ENCODE results near the gene TRIM41. TPM values are rescaled to one million over a fixed set of nuclear protein-coding genes. Genes with fewer than 3 reads are reported as not detected.
"Not testable (repeated sequence)": the region's sequence is repeated elsewhere in the genome, so short reads cannot be mapped to it uniquely, and the experiment has no call there.

Gene TRIM41
- total and polyA plus RNA-seq, 2 donors, result 19.9 to 25.8 TPM

GRCh38 chr5:181265092-181265671 is 42.1 kb downstream of the TRIM41 start:
- H3K9me3 ChIP-seq (ENCODE audit: control insufficient read depth in 2 of 2, insufficient read depth in 1 of 2, low read length in 1 of 2), result peaks cover 0 to 9% of the 10 kb centered on the region in 2 donors
- H3K27ac ChIP-seq (ENCODE audit: low read depth in 1 of 2, low read length in 1 of 2), result no peak overlapping the region
- no peak for DNase-seq (ENCODE audit: low read depth in 6 of 9, low spot score in 9 of 9)
- 96% methylated on average over 18 of the region's 18 CpGs for WGBS
- no peaks in the 10 kb centered on the region for H3K27me3 ChIP-seq (ENCODE audit: control insufficient read depth in 2 of 2, insufficient read depth in 1 of 2, low read length in 1 of 2)
- H3K4me3 ChIP-seq (ENCODE audit: low read length in 2 of 2), result no peak overlapping the region
- peaks cover 7% of the 10 kb centered on the region in 2 donors for H3K36me3 ChIP-seq (ENCODE audit: control insufficient read depth in 2 of 2, insufficient read depth in 2 of 2, low read length in 1 of 2)
- peaks cover 2 to 5% of the 10 kb centered on the region in 2 donors for H3K4me1 ChIP-seq (ENCODE audit: control insufficient read depth in 2 of 2, insufficient read depth in 2 of 2, low read length in 2 of 2)

DNA sequence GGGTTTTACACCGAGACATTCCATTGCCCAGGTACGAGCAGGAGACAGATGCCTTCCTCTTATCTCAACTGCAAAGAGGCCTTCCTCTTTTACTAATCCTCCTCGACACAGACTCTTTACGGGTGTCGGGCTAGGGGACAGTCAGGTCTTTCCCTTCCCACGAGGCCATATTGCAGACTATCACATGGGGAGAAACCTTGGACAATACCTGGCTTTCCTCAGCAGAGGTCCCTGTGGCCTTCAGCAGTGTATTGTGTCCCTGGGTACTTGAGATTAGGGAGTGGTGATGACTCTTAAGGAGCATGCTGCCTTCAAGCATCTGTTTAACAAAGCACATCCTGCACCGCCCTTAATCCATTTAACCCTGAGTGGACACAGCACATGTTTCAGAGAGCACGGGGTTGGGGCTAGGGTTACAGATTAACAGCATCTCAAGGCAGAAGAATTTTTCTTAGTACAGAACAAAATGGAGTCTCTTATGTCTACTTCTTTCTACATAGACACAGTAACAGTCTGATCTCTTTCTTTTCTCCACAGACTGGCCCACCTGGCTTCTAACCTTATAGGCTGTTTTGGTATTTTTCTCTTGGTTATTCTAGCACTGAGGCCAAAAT is 44.3 kb downstream of the TRIM41 start:
- not testable (repeated sequence) for H3K27ac ChIP-seq (ENCODE audit: low read depth in 1 of 2, low read length in 1 of 2); H3K9me3 ChIP-seq (ENCODE audit: control insufficient read depth in 2 of 2, insufficient read depth in 1 of 2, low read length in 1 of 2); H3K4me3 ChIP-seq (ENCODE audit: low read length in 2 of 2); H3K4me1 ChIP-seq (ENCODE audit: control insufficient read depth in 2 of 2, insufficient read depth in 2 of 2, low read length in 2 of 2); H3K36me3 ChIP-seq (ENCODE audit: control insufficient read depth in 2 of 2, insufficient read depth in 2 of 2, low read length in 1 of 2); DNase-seq (ENCODE audit: low read depth in 6 of 9, low spot score in 9 of 9); H3K27me3 ChIP-seq (ENCODE audit: control insufficient read depth in 2 of 2, insufficient read depth in 1 of 2, low read length in 1 of 2)
- 94% methylated on average over 8 of the region's 8 CpGs for whole genome bisulfite sequencing

GRCh38 chr5:181267907-181268306 is 44.8 kb downstream of the TRIM41 start:
- H3K4me1 ChIP-seq (ENCODE audit: control insufficient read depth in 2 of 2, insufficient read depth in 2 of 2, low read length in 2 of 2); H3K4me3 ChIP-seq (ENCODE audit: low read length in 2 of 2); H3K9me3 ChIP-seq (ENCODE audit: control insufficient read depth in 2 of 2, insufficient read depth in 1 of 2, low read length in 1 of 2); H3K27ac ChIP-seq (ENCODE audit: low read depth in 1 of 2, low read length in 1 of 2); H3K27me3 ChIP-seq (ENCODE audit: control insufficient read depth in 2 of 2, insufficient read depth in 1 of 2, low read length in 1 of 2); H3K36me3 ChIP-seq (ENCODE audit: control insufficient read depth in 2 of 2, insufficient read depth in 2 of 2, low read length in 1 of 2); DNase-seq (ENCODE audit: low read depth in 6 of 9, low spot score in 9 of 9): not testable (repeated sequence)
- 96% methylated on average over 12 of the region's 12 CpGs for WGBS

DNA sequence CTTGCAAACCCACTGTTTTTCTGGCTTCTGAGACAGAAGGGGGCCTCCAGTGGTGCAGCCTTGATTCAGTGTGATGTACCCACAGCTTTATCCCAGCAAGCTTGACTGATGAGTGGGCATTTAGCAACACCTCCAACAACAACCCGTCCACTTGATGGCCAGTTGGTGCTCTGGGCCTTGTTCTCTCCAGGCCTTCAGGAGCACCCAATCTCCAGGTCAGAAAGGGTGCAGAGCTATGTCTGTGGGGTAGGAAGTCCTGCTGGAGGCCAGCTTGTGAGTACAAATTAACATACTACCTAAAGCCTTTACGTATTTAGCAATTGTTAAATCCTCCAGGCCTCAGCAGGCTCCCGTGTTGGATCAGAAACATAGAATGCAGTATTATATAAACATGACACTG is 48.0 kb downstream of the TRIM41 start:
- Histone ChIP-seq H3K9me3 (ENCODE audit: control insufficient read depth in 2 of 2, insufficient read depth in 1 of 2, low read length in 1 of 2) (no peaks in the 10 kb centered on the region), H3K36me3 (ENCODE audit: control insufficient read depth in 2 of 2, insufficient read depth in 2 of 2, low read length in 1 of 2) (no peaks in the 10 kb centered on the region), H3K27ac (ENCODE audit: low read depth in 1 of 2, low read length in 1 of 2) (no peak overlapping the region), H3K27me3 (ENCODE audit: control insufficient read depth in 2 of 2, insufficient read depth in 1 of 2, low read length in 1 of 2) (peaks cover 0 to 2% of the 10 kb centered on the region in 2 donors), H3K4me1 (ENCODE audit: control insufficient read depth in 2 of 2, insufficient read depth in 2 of 2, low read length in 2 of 2) (no peaks in the 10 kb centered on the region), H3K4me3 (ENCODE audit: low read length in 2 of 2) (no peak overlapping the region)
- no peak for DNase-seq (ENCODE audit: low read depth in 6 of 9, low spot score in 9 of 9)
- 97% methylated on average over 3 of the region's 3 CpGs for WGBS

GRCh38 chr5:181273433-181273744 is 50.3 kb downstream of the TRIM41 start:
- not testable (repeated sequence) for H3K36me3 ChIP-seq (ENCODE audit: control insufficient read depth in 2 of 2, insufficient read depth in 2 of 2, low read length in 1 of 2); H3K4me1 ChIP-seq (ENCODE audit: control insufficient read depth in 2 of 2, insufficient read depth in 2 of 2, low read length in 2 of 2); DNase-seq (ENCODE audit: low read depth in 6 of 9, low spot score in 9 of 9); H3K27ac ChIP-seq (ENCODE audit: low read depth in 1 of 2, low read length in 1 of 2); H3K9me3 ChIP-seq (ENCODE audit: control insufficient read depth in 2 of 2, insufficient read depth in 1 of 2, low read length in 1 of 2); H3K4me3 ChIP-seq (ENCODE audit: low read length in 2 of 2); H3K27me3 ChIP-seq (ENCODE audit: control insufficient read depth in 2 of 2, insufficient read depth in 1 of 2, low read length in 1 of 2)
- 38% methylated on average over 28 of the region's 28 CpGs for WGBS

DNA sequence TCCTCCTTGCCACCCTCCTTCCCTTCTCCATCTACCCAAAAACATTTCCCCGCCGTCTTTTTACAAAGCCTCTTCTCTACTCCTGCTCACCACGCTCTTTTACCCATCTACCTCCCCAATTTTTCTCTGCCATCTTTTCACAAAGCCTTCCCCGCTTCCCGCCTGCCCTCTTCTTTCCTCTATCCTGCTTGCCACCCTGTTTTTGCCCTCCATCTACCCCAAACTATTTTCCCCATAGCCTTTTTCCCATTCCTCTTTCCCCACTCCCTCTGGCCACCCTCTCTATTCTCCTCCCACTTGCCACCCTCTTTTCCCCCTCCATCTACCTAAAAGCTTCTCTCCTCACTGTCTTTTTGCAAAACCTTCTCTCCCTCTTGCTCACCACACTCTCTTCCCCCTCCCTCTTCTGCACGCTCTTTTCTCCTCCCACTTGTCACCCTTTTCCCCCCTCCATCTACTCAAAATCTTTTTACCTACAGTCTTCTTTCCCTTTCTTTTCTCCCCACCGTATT is 57.2 kb downstream of the TRIM41 start:
- 94% methylated on average over 7 of the region's 7 CpGs for WGBS
- no peak for DNase-seq (ENCODE audit: low read depth in 6 of 9, low spot score in 9 of 9)
- Histone ChIP-seq H3K4me1 (ENCODE audit: control insufficient read depth in 2 of 2, insufficient read depth in 2 of 2, low read length in 2 of 2) (no peaks in the 10 kb centered on the region), H3K27me3 (ENCODE audit: control insufficient read depth in 2 of 2, insufficient read depth in 1 of 2, low read length in 1 of 2) (no peaks in the 10 kb centered on the region), H3K9me3 (ENCODE audit: control insufficient read depth in 2 of 2, insufficient read depth in 1 of 2, low read length in 1 of 2) (no peaks in the 10 kb centered on the region), H3K27ac (ENCODE audit: low read depth in 1 of 2, low read length in 1 of 2) (no peak overlapping the region), H3K36me3 (ENCODE audit: control insufficient read depth in 2 of 2, insufficient read depth in 2 of 2, low read length in 1 of 2) (no peaks in the 10 kb centered on the region), H3K4me3 (ENCODE audit: low read length in 2 of 2) (no peak overlapping the region)

DNA sequence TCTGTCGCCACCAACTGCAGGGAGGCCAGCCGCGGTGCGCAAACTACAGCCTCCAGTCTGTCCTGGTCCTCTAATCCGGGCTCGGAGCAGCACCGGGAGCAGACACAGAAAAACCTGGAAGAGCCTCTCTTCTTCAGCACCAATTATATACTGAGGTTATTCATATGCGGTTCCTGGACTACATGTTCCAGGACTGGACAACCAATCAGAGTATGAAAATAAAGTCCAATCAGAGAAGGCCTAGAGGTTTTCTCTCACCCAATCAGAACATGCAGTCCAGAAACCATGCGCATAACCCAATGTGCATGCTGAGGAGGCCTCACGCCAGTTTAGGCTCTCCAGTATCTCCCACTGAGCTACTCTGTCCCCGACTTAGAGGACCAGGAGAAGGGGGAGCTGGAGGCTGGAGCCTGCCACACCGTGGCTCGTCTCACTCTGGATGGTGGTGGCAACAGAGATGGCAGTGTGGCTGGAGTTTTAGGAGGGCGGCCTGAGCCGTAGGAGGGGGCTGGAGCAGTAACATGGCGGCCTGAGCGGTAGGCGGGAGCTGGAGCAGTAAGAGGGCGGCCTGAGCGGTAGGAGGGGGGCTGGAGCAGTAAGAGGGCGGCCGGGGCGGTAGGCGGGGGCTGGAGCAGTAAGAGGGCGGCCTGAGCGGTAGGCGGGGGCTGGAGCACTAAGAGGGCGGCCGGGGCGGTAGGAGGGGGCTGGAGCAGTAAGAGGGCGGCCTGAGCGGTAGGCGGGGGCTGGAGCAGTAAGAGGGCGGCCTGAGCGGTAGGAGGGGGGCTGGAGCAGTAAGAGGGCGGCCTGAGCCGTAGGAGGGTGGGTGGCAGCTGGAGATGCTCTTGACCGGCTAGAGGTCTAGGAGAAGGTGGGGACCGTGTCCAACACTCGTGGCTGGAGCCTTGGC is 58.2 kb downstream of the TRIM41 start:
- H3K4me1 ChIP-seq (ENCODE audit: control insufficient read depth in 2 of 2, insufficient read depth in 2 of 2, low read length in 2 of 2), result no peaks in the 10 kb centered on the region
- 96% methylated on average over 40 of the region's 40 CpGs for WGBS
- H3K4me3 ChIP-seq (ENCODE audit: low read length in 2 of 2), result no peak overlapping the region
- H3K36me3 ChIP-seq (ENCODE audit: control insufficient read depth in 2 of 2, insufficient read depth in 2 of 2, low read length in 1 of 2), result no peaks in the 10 kb centered on the region
- no peak for DNase-seq (ENCODE audit: low read depth in 6 of 9, low spot score in 9 of 9)
- H3K27ac ChIP-seq (ENCODE audit: low read depth in 1 of 2, low read length in 1 of 2), result no peak overlapping the region
- no peaks in the 10 kb centered on the region for H3K27me3 ChIP-seq (ENCODE audit: control insufficient read depth in 2 of 2, insufficient read depth in 1 of 2, low read length in 1 of 2)
- H3K9me3 ChIP-seq (ENCODE audit: control insufficient read depth in 2 of 2, insufficient read depth in 1 of 2, low read length in 1 of 2), result no peaks in the 10 kb centered on the region

DNA sequence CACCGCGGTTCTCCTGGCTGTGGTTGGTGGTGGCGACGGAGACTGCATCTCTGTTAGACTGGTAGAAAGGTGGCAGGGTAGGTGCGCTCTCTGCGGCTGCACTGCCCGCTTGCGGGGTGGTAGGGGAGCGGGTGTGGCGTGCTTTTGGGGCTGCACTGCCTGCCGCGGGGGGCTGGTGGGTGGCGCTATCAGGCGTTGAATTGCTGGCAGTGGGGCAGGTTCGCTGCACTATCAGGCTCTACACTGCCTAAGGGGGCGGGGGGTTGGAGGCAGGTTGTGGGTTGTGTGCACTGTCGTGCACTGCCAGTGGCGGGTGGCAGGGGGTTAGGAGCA is 58.9 kb downstream of the TRIM41 start:
- Histone ChIP-seq H3K4me3 (ENCODE audit: low read length in 2 of 2) (no peak overlapping the region), H3K9me3 (ENCODE audit: control insufficient read depth in 2 of 2, insufficient read depth in 1 of 2, low read length in 1 of 2) (no peaks in the 10 kb centered on the region), H3K27ac (ENCODE audit: low read depth in 1 of 2, low read length in 1 of 2) (no peak overlapping the region), H3K27me3 (ENCODE audit: control insufficient read depth in 2 of 2, insufficient read depth in 1 of 2, low read length in 1 of 2) (no peaks in the 10 kb centered on the region), H3K4me1 (ENCODE audit: control insufficient read depth in 2 of 2, insufficient read depth in 2 of 2, low read length in 2 of 2) (no peaks in the 10 kb centered on the region), H3K36me3 (ENCODE audit: control insufficient read depth in 2 of 2, insufficient read depth in 2 of 2, low read length in 1 of 2) (no peaks in the 10 kb centered on the region)
- WGBS, result 94% methylated on average over 18 of the region's 18 CpGs
- no peak for DNase-seq (ENCODE audit: low read depth in 6 of 9, low spot score in 9 of 9)

DNA sequence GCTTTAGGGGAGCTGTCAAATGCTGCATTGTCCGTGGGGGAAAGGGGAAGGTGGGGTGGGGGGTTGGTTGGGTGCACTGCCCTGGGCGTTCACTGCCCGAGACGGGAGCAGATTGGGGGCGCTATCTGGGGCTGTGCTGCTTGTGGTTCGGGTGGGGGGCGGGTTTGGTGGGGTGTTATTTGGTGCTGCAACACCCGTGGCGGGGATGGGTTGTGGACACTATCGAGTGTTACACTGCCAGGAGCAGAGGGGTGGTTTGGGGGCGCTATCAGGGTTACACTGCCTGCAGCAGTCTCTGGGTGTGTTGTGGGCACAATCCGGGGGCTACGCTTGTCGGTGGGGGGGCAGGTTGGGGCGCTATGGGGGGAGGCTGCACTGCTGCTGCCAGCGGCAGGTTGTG is 59.3 kb downstream of the TRIM41 start:
- not testable (repeated sequence) for H3K27ac ChIP-seq (ENCODE audit: low read depth in 1 of 2, low read length in 1 of 2); H3K4me1 ChIP-seq (ENCODE audit: control insufficient read depth in 2 of 2, insufficient read depth in 2 of 2, low read length in 2 of 2); H3K27me3 ChIP-seq (ENCODE audit: control insufficient read depth in 2 of 2, insufficient read depth in 1 of 2, low read length in 1 of 2); H3K9me3 ChIP-seq (ENCODE audit: control insufficient read depth in 2 of 2, insufficient read depth in 1 of 2, low read length in 1 of 2); DNase-seq (ENCODE audit: low read depth in 6 of 9, low spot score in 9 of 9); H3K36me3 ChIP-seq (ENCODE audit: control insufficient read depth in 2 of 2, insufficient read depth in 2 of 2, low read length in 1 of 2); H3K4me3 ChIP-seq (ENCODE audit: low read length in 2 of 2)
- 95% methylated on average over 16 of the region's 16 CpGs for WGBS

Data from thymus (tissue), 11 donors.